Activated T-cell treated with anti-CD3 and anti-CD28 coated beads for 24 hours (primary cell): ENCODE measurements around the gene FTHL17.

Experiments
- DNase-seq: peaks from one replicate; pipeline ENCODE4 v3.0.0-alpha.2; 2020; ENCODE audit warnings: low read depth

FTHL17 gene

GRCh38 chrX:31071725-31072124, at the start of gene FTHL17:
TSS of gene FTHL17 (minus strand) at chrX:31072041. CDS start at chrX:31071953, 88 bp downstream.
- no peak for DNase-seq

GRCh38 chrX:31117266-31117665, 45.4 kb upstream of the FTHL17 start:
- DNase-seq = no peak

- DNase-seq = no peak
These were observed 43.6 kb upstream of the FTHL17 start for GRCh38 chrX:31115398-31115797.

- DNase-seq = no peak
These were observed 43.0 kb upstream of the FTHL17 start for GRCh38 chrX:31114858-31115257.

- DNase-seq = no peak
These were observed 40.6 kb upstream of the FTHL17 start for GRCh38 chrX:31112226-31112999.

GRCh38 chrX:31110657-31111056, 38.8 kb upstream of the FTHL17 start:
- DNase-seq = no peak

GRCh38 chrX:31099536-31100090, 27.8 kb upstream of the FTHL17 start:
- peak; percentile 10 for DNase-seq

- no peak for DNase-seq
These were observed 26.2 kb upstream of the FTHL17 start for GRCh38 chrX:31098079-31098478.

- DNase-seq = no peak
These were observed 21.8 kb upstream of the FTHL17 start for GRCh38 chrX:31093639-31093975.

GRCh38 chrX:31092970-31093638, 21.3 kb upstream of the FTHL17 start:
- DNase-seq = no peak

- DNase-seq = no peak
These were observed 20.6 kb upstream of the FTHL17 start for GRCh38 chrX:31092476-31092875.

GRCh38 chrX:31091819-31092218, 20.0 kb upstream of the FTHL17 start:
- DNase-seq = no peak

- DNase-seq = no peak
These were observed 2.7 kb upstream of the FTHL17 start for GRCh38 chrX:31074522-31074921.

GRCh38 chrX:31071262-31071661, 579 bp downstream of the FTHL17 start:
- DNase-seq = no peak

- DNase-seq = no peak
These were observed 1.8 kb downstream of the FTHL17 start for GRCh38 chrX:31070057-31070468.

GRCh38 chrX:31063114-31063513, 8.7 kb downstream of the FTHL17 start:
- no peak for DNase-seq

GRCh38 chrX:31061091-31061490, 10.8 kb downstream of the FTHL17 start:
- DNase-seq = no peak

GRCh38 chrX:31060016-31060415, 11.8 kb downstream of the FTHL17 start:
- DNase-seq = no peak

GRCh38 chrX:31058284-31058683, 13.6 kb downstream of the FTHL17 start:
- no peak for DNase-seq

GRCh38 chrX:31057691-31058090, 14.2 kb downstream of the FTHL17 start:
- no peak for DNase-seq

- no peak for DNase-seq
These were observed 14.6 kb downstream of the FTHL17 start for GRCh38 chrX:31057291-31057690.

- no peak for DNase-seq
These were observed 18.2 kb downstream of the FTHL17 start for GRCh38 chrX:31053621-31054020.

- DNase-seq = no peak
These were observed 32.5 kb downstream of the FTHL17 start for GRCh38 chrX:31039327-31039711.
